Lower lobe of right lung (tissue), 2 donors: Measurements from ENCODE around the gene OSBPL2. TPM values are rescaled to one million over a fixed set of nuclear protein-coding genes. Genes with fewer than 3 reads are reported as not detected.
A peak's percentile ranks its signal among the peaks of the same experiment; 100 is the strongest.

ENCODE experiments used
- ATAC-seq, 2 donors: fragments of 200-7000 bp; cut with Tn5 transposase; one replicate each; pipeline ENCODE4 v1.9.1; 2020 to 2022; ENCODE audit warnings: mild to moderate bottlenecking in 2 of 2, moderate library complexity in 2 of 2
- DNase-seq: peaks from one replicate; pipeline ENCODE4 v3.0.0-alpha.2; 2020
- H3K27ac ChIP-seq: fragments of 200-600 bp; one replicate; pipeline ENCODE4 v1.8.0; 2022
- H3K27me3 ChIP-seq: fragments of 200-600 bp; one replicate; pipeline ENCODE4 v1.8.0; 2022; ENCODE audit warnings: low read depth
- H3K36me3 ChIP-seq: fragments of 200-600 bp; one replicate; pipeline ENCODE4 v1.8.0; 2022; ENCODE audit warnings: mild to moderate bottlenecking
- H3K4me1 ChIP-seq: fragments of 200-600 bp; one replicate; pipeline ENCODE4 v1.8.0; 2022
- H3K4me3 ChIP-seq: fragments of 200-600 bp; one replicate; pipeline ENCODE4 v1.8.0; 2022; ENCODE audit warnings: mild to moderate bottlenecking
- H3K9me3 ChIP-seq: fragments of 200-600 bp; one replicate; pipeline ENCODE4 v1.8.0; 2022
- intact Hi-C: fragments of 100-400 bp; cut with DNase I; formaldehyde crosslinking; loops from one replicate; pipeline ENCODE4 v1.11.0; 2022
- total RNA-seq: library from RNA; stranded (reverse); fragmentation: NEBNext Ultra II Directional; extraction: Animal tissue kit (Norgen Biotek cat#: 25700); gene quantifications from one replicate; pipeline ENCODE4 v1.2.1, GENCODE V29; 2021
- TF ChIP-seq, protein P1 (sequence below): fragments of 200-600 bp; IDR thresholded peaks from one replicate; pipeline ENCODE4 v1.8.0; 2022; ENCODE audit warnings: antibody characterized with exemption, mild to moderate bottlenecking
- donor health status: DM: no; HTN: yes; CAD: no; lungs with severe emphysema.

OSBPL2 gene
- total RNA-seq, 1 donor from 2014 or later = 56.0 TPM

- peaks cover under 1% of the 10 kb centered on the region for H3K4me1 ChIP-seq
- TF ChIP-seq, protein P1, sequence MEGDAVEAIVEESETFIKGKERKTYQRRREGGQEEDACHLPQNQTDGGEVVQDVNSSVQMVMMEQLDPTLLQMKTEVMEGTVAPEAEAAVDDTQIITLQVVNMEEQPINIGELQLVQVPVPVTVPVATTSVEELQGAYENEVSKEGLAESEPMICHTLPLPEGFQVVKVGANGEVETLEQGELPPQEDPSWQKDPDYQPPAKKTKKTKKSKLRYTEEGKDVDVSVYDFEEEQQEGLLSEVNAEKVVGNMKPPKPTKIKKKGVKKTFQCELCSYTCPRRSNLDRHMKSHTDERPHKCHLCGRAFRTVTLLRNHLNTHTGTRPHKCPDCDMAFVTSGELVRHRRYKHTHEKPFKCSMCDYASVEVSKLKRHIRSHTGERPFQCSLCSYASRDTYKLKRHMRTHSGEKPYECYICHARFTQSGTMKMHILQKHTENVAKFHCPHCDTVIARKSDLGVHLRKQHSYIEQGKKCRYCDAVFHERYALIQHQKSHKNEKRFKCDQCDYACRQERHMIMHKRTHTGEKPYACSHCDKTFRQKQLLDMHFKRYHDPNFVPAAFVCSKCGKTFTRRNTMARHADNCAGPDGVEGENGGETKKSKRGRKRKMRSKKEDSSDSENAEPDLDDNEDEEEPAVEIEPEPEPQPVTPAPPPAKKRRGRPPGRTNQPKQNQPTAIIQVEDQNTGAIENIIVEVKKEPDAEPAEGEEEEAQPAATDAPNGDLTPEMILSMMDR = no peak
- no peaks in the 10 kb centered on the region for H3K9me3 ChIP-seq
- no peak overlapping the region for H3K27ac ChIP-seq
- H3K4me3 ChIP-seq = no peak overlapping the region
- intact Hi-C loops = no loop called here
- ATAC-seq (no peak), DNase-seq (no peak)
- no peaks in the 10 kb centered on the region for H3K27me3 ChIP-seq
- H3K36me3 ChIP-seq = peaks cover 35% of the 10 kb centered on the region
These were observed 60.4 kb downstream of the OSBPL2 start for GRCh38 chr20:62298577-62299249.

- DNase-seq (no peak), ATAC-seq (no peak)
- no peaks in the 10 kb centered on the region for H3K9me3 ChIP-seq
- H3K27ac ChIP-seq = no peak overlapping the region
- H3K4me3 ChIP-seq = no peak overlapping the region
- intact Hi-C loops = loop anchor here (10.0 kb wide), 1 partner anchor 85 kb away; the partner anchor contains the start of gene RPS21
- H3K4me1 ChIP-seq = peaks cover 11% of the 10 kb centered on the region
- peaks cover 32% of the 10 kb centered on the region for H3K36me3 ChIP-seq
- TF ChIP-seq, protein P1 = no peak
- H3K27me3 ChIP-seq = no peaks in the 10 kb centered on the region
These were observed 61.4 kb downstream of the OSBPL2 start for GRCh38 chr20:62299666-62300236.

DNA sequence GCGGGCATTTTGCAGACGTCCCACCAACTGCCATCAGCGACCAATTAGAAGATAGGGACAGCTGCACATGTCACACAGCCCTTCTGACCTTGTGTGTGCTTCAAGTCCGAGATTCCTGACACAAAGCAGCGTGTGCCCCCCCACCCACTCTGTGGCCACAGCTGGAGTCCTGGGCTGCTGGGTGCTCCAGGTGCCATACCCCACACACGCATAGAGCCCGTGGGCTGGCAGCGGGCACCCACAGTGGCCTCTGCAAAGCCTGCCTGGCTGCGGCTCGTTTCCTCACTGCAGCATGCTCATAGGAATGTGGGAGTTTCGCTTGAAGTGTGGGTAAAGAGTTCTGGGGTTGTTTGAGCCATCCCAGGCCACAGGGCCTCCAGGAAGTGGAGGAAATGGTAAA is 62.0 kb downstream of the OSBPL2 start:
- TF ChIP-seq, protein P1 = no peak
- Histone ChIP-seq H3K4me3 (no peak overlapping the region), H3K9me3 (no peaks in the 10 kb centered on the region), H3K4me1 (peaks cover 17% of the 10 kb centered on the region), H3K27ac (no peak overlapping the region), H3K36me3 (peaks cover 34% of the 10 kb centered on the region), H3K27me3 (no peaks in the 10 kb centered on the region)
- ATAC-seq (no peak), DNase-seq (no peak)
- intact Hi-C loops = loop anchor here (10.0 kb wide), 1 partner anchor 84 kb away; the partner anchor contains the start of gene RPS21

- DNase-seq = no peak
- no peak overlapping the region for H3K27ac ChIP-seq
- no peaks in the 10 kb centered on the region for H3K27me3 ChIP-seq
- H3K4me3 ChIP-seq = no peak overlapping the region
- H3K9me3 ChIP-seq = no peaks in the 10 kb centered on the region
- TF ChIP-seq, protein P1 = no peak
- H3K4me1 ChIP-seq = peaks cover 23% of the 10 kb centered on the region
- intact Hi-C loops = loop anchor here (10.0 kb wide), 1 partner anchor 84 kb away; the partner anchor contains the start of gene RPS21
- peaks cover 34% of the 10 kb centered on the region for H3K36me3 ChIP-seq
- ATAC-seq = no peak
These were observed 62.9 kb downstream of the OSBPL2 start for GRCh38 chr20:62301111-62301668.

- intact Hi-C loops = loop anchor here (10.0 kb wide), 1 partner anchor 83 kb away; the partner anchor contains the start of gene RPS21
- DNase-seq (peak; percentile 96), ATAC-seq (peak; percentile 76 to 84)
- H3K9me3 ChIP-seq = no peaks in the 10 kb centered on the region
- peak overlapping the region; percentile 97 for H3K27ac ChIP-seq
- peak overlapping the region; percentile 77 for H3K4me3 ChIP-seq
- H3K27me3 ChIP-seq = no peaks in the 10 kb centered on the region
- peaks cover 23% of the 10 kb centered on the region for H3K4me1 ChIP-seq
- TF ChIP-seq, protein P1 = peak; percentile 85
- H3K36me3 ChIP-seq = peaks cover 34% of the 10 kb centered on the region
These were observed 63.5 kb downstream of the OSBPL2 start for GRCh38 chr20:62301773-62302340.
